K562 (cell line): ENCODE results near the gene TMEM127. TPM values are rescaled to one million over a fixed set of nuclear protein-coding genes. Genes with fewer than 3 reads are reported as not detected.

Experiments used
- ATAC-seq: fragments of 200-7000 bp; cut with Tn5 transposase; 3 replicates; pipeline ENCODE4 v1.9.1; 2020; ENCODE audit warnings: moderate library complexity
- BruUV-seq: library from RNA; stranded (reverse); fragments of 400-500 nt; replicated peaks from 2 replicates; lab custom pipeline; 2021; lab: Mats Ljungman, UMichigan
- CTCF ChIA-PET: fragments of 300-600 bp; formaldehyde crosslinking; extraction: SDS; loops from one replicate; lab custom pipeline; 2021; ENCODE audit warnings: low intra/inter-chr PET ratio; lab: Yijun Ruan, JAX
- POLR2A ChIA-PET: fragments of 300-600, 350-650 bp; sonication (Branson Sonifier 250); formaldehyde crosslinking; extraction: SDS; loops from one replicate; lab custom pipeline; 2021; ENCODE audit warnings: antibody characterized with exemption, inconsistent platforms; lab: Yijun Ruan, JAX
- DNase-seq, 4 experiments: peaks; one replicate each; pipeline versions ENCODE4 v3.0.0 to v3.0.0-alpha.2; 2011 to 2018; ENCODE audit warnings: low spot score in 3 of 4, mixed read lengths in 3 of 4; ENCODE audit errors: extremely low read depth in 1 of 4
- FAIRE-seq: peaks from 2 replicates; lab custom pipeline; 2011; peaks lifted over from hg19 to GRCh38; lab: Jason Lieb, UNC
- H2AFZ ChIP-seq: 2 replicates; pipeline ENCODE4 v1.6.0; 2011; ENCODE audit warnings: low read depth, low read length, control low read depth, inconsistent platforms
- H3K27ac ChIP-seq: fragments of 200-600 bp; 3 replicates; pipeline ENCODE4 v1.8.0; 2011; ENCODE audit warnings: low read depth, mild to moderate bottlenecking, control low read depth, inconsistent platforms, low read length, moderate library complexity, mixed read lengths; ENCODE audit errors: extremely low read depth
- H3K27me3 ChIP-seq, 2 experiments: fragments of 300-600 bp in 1 of 2; 2 replicates in 1 of 2; 3 replicates in 1 of 2; pipeline versions ENCODE4 v1.6.0 to v1.8.0; 2011; ENCODE audit warnings: inconsistent platforms in 2 of 2, low read length in 2 of 2, mild to moderate bottlenecking in 1 of 2, mixed read lengths in 1 of 2, moderate library complexity in 1 of 2; ENCODE audit not compliant: control insufficient read depth in 2 of 2, insufficient read depth in 2 of 2
- H3K36me3 ChIP-seq: fragments of 300-600 bp; 3 replicates; pipeline ENCODE4 v1.8.0; 2011; ENCODE audit warnings: mild to moderate bottlenecking, low read length, inconsistent platforms; ENCODE audit not compliant: control insufficient read depth, insufficient read depth
- H3K4me1 ChIP-seq, 2 experiments: fragments of 200-600 bp in 1 of 2; replicated peaks in 1 of 2; 2 replicates in 1 of 2; 3 replicates in 1 of 2; pipeline versions ENCODE4 v1.5.1 to v1.8.0; 2011; ENCODE audit warnings: inconsistent platforms in 2 of 2, low read length in 2 of 2, mild to moderate bottlenecking in 1 of 2, mixed read lengths in 1 of 2, moderate library complexity in 1 of 2; ENCODE audit not compliant: control insufficient read depth in 2 of 2, insufficient read depth in 2 of 2
- H3K4me2 ChIP-seq: 2 replicates; pipeline ENCODE4 v1.6.1; 2011; ENCODE audit warnings: low read length, control low read depth, inconsistent platforms, mixed read lengths; ENCODE audit not compliant: insufficient read depth
- H3K4me3 ChIP-seq: fragments of 200-600 bp; sonication (generic), shearing (Covaris generic); 2 replicates; pipeline ENCODE4 v1.5.1; 2016; ENCODE audit warnings: control low read depth, inconsistent platforms
- H3K79me2 ChIP-seq: fragments of 200-600 bp; 3 replicates; pipeline ENCODE4 v1.8.0; 2011; ENCODE audit warnings: low read length, inconsistent platforms; ENCODE audit not compliant: control insufficient read depth, insufficient read depth
- H3K9ac ChIP-seq, 2 experiments: 2 replicates each; pipeline versions ENCODE4 v1.6.0 to v1.6.1; 2011; ENCODE audit warnings: low read depth in 2 of 2, low read length in 2 of 2, control low read depth in 1 of 2, inconsistent platforms in 1 of 2, mild to moderate bottlenecking in 1 of 2, mixed read lengths in 1 of 2; ENCODE audit not compliant: insufficient read depth in 1 of 2
- H3K9me1 ChIP-seq: one replicate; pipeline ENCODE4 v1.6.0; 2011; ENCODE audit warnings: inconsistent platforms, mild to moderate bottlenecking, low read length, moderate library complexity; ENCODE audit not compliant: control insufficient read depth, insufficient read depth
- H3K9me3 ChIP-seq: replicated peaks from 2 replicates; pipeline ENCODE4 v1.5.1; 2011; ENCODE audit warnings: low read depth, low read length, inconsistent platforms; ENCODE audit not compliant: control insufficient read depth, insufficient read depth
- H4K20me1 ChIP-seq: replicated peaks from 2 replicates; pipeline ENCODE4 v1.6.1; 2011; ENCODE audit warnings: low read length, inconsistent platforms, mixed read lengths; ENCODE audit not compliant: control insufficient read depth, insufficient read depth
- FOXM1 ChIP-seq, 2 experiments: fragments of 450-650 bp in 1 of 2; sonication (generic) in 1 of 2; formaldehyde crosslinking in 1 of 2; IDR thresholded peaks; 2 replicates each; pipeline versions ENCODE4 v1.6.1 to v1.9.0; 2017 to 2022; ENCODE audit warnings: low read depth in 2 of 2, mild to moderate bottlenecking in 2 of 2, missing genetic modification reagents in 1 of 2, moderate library complexity in 1 of 2
- GTF2E2 ChIP-seq: fragments of 200-800 bp; sonication (Bioruptor generic); IDR thresholded peaks from 2 replicates; pipeline ENCODE4 v1.6.1; 2016; ENCODE audit warnings: missing genetic modification characterization, missing compliant biosample characterization
- POLR2AphosphoS2 ChIP-seq: IDR thresholded peaks from 2 replicates; pipeline ENCODE4 v1.6.1; 2012; ENCODE audit warnings: low read length, improper control_type of control experiment
- RAD21 ChIP-seq, 2 experiments: fragments of 250-450 bp in 1 of 2; fragments of 450-650 bp in 1 of 2; sonication (Bioruptor Pico) in 1 of 2; formaldehyde crosslinking in 1 of 2; IDR thresholded peaks in 1 of 2; conservative IDR thresholded peaks in 1 of 2; 2 replicates each; pipeline versions ENCODE4 v1.4.0 to v1.8.0; 2020 to 2022; ENCODE audit warnings: mild to moderate bottlenecking in 2 of 2, moderate library complexity in 1 of 2
- ZNF121 ChIP-seq: sonication (generic); formaldehyde crosslinking; conservative IDR thresholded peaks from 2 replicates; pipeline ENCODE4 v1.8.0; 2022; ENCODE audit warnings: missing genetic modification reagents
- ZNF586 ChIP-seq: fragments of 450-650 bp; formaldehyde crosslinking; conservative IDR thresholded peaks from 2 replicates; pipeline ENCODE4 v1.4.0; 2020; ENCODE audit warnings: mild to moderate bottlenecking, moderate library complexity
- WGBS: fragments of 100-300 bp; shearing (Covaris generic); methylation state at CpG from one replicate; pipeline ENCODE4 v1.1.6; 2016; ENCODE audit warnings: low coverage, mixed read lengths; ENCODE audit not compliant: insufficient coverage; ENCODE audit errors: missing lambda C conversion rate; 5-methylcytosine and 5-hydroxymethylcytosine counted together
- in situ Hi-C: fragments of 300-500 bp; cut with MboI; formaldehyde crosslinking; loops from 4 replicates; pipeline ENCODE4 v1.15.0; 2018; ENCODE audit warnings: inconsistent platforms, mixed read lengths
- intact Hi-C: fragments of 100-400 bp; cut with micrococcal nuclease; formaldehyde crosslinking; loops from 2 replicates; pipeline ENCODE4 v1.14.2; 2022
- polyA plus RNA-seq, 8 experiments: library from polyadenylated mRNA; depleted of rRNA in 4 of 8; stranded (reverse) in 5 of 8; unstranded in 3 of 8; fragments of >200 nt; fragmentation: Nextera tagmentation in 2 of 8; fragmentation: Illumina TruSeq in 1 of 8; extraction: Ambion mirVana in 2 of 8; extraction: Trizol in 1 of 8; gene quantifications; 2 replicates each; pipeline versions ENCODE4 v1.2.1 to v1.2.3, GENCODE V29; 2011 to 2014; ENCODE audit warnings: inconsistent platforms in 1 of 8, missing spikeins in 1 of 8
- total RNA-seq, 7 experiments: library from RNA; depleted of rRNA in 6 of 7; stranded (reverse); fragments of >200 nt in 6 of 7; fragmentation: Illumina TruSeq in 2 of 7; extraction: Trizol in 2 of 7; gene quantifications; 2 replicates each; pipeline versions ENCODE4 v1.2.1 to v1.2.3, GENCODE V29; 2011 to 2021; ENCODE audit warnings: low replicate concordance in 1 of 7

The TMEM127 gene
- total and polyA plus RNA-seq, 9 of the 15 experiments (the other 6 are each of a cell fraction or from before 2014, with no cell fraction given), result 1.7 to 20.0 (median 9.9) TPM

DNA sequence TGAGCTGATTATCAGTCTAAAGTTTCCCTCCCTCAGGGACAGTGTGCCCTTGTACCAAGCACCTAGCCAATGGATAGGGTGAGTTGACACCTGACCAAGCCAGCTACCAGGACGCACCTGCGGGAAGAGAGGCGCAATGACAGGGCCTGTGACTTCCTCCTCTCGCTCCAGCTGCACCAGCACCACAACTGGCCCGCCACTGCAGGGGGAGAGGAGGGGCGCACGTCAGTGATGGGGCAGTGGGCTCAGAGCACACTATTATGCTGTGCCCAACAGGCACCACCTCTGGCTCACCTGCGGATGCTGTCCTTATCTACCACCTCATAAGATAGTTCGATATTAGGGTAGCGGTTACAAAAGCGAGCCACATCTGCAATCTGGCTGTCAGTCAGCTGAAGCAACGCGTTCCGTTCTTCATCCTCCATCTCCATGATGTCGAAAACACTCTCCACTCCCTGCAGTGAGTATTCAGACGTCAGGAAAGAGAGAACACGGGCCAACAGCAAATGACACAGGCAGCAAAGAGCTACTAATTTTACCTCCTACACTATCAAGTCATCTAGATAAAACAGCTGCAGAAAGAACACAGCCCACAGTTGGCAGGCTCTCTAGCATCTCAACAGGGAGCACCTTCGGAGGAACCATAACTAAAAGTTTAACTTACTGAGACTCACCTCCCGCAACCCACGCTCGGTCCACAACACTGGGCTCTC lies 11.1 kb upstream of the TMEM127 start:
- FAIRE-seq (no peak), DNase-seq (no peak), ATAC-seq (no peak)
- H3K27me3 ChIP-seq, result no peaks in the 10 kb centered on the region
- no peak overlapping the region for H2AFZ ChIP-seq
- TF ChIP-seq POLR2AphosphoS2 (no peak), RAD21 (CRISPR knock-in tag; conservative IDR thresholded peaks at IDR 0.05 in 1 of 2, IDR thresholded peaks at IDR 0.05 in 1 of 2) (no peak), GTF2E2 (tag) (no peak), ZNF121 (CRISPR knock-in tag) (no peak), FOXM1 (IDR thresholded peaks at IDR 0.05; ENCODE audit: low read depth) (no peak), FOXM1 (CRISPR knock-in tag; IDR thresholded peaks at IDR 0.05; ENCODE audit: low read depth) (no peak), ZNF586 (CRISPR knock-in tag) (no peak)
- H3K27ac ChIP-seq, result no peak overlapping the region
- BruUV-seq, result no TSS peak
- CTCF ChIA-PET, result no interaction called here
- in situ Hi-C loops (no loop called here), intact Hi-C loops (no loop called here)
- H3K4me3 ChIP-seq, result no peak overlapping the region
- H3K79me2 ChIP-seq, result no peaks in the 10 kb centered on the region
- no peaks in the 10 kb centered on the region for H3K9me1 ChIP-seq
- H4K20me1 ChIP-seq, result peaks cover 3% of the 10 kb centered on the region; the same call in 1 of the 2 replicates
- peaks cover 90% of the 10 kb centered on the region for H3K36me3 ChIP-seq
- WGBS, result 87% methylated on average over 19 of the region's 21 CpGs
- H3K4me2 ChIP-seq, result no peak overlapping the region
- no peaks in the 10 kb centered on the region for H3K9me3 ChIP-seq
- POLR2A ChIA-PET, result interaction anchor here (0.6 to 1.8 kb wide), 3 partner anchors 12 to 45 kb away, joined by 3 to 6 read pairs (median 3); no protein-coding TSS in a partner anchor
- no peak overlapping the region for H3K9ac ChIP-seq
- H3K4me1 ChIP-seq, result no peaks in the 10 kb centered on the region
